Hematopoietic multipotent progenitor cell treated with erythropoietin and hydrocortisone succinate and interleukin-3 and kit ligand, for 15 days (in vitro differentiated cells): Measurements from ENCODE around the gene KCNH1.
"Not testable (repeated sequence)": the region's sequence is repeated elsewhere in the genome, so short reads cannot be mapped to it uniquely, and the experiment has no call there.

Experiments
- DNase-seq: peaks from one replicate; pipeline ENCODE4 v3.0.0-alpha.2; 2015; ENCODE audit warnings: low spot score

The KCNH1 gene

GRCh38 chr1:210684466-210685294 lies 449.3 kb downstream of the KCNH1 start:
- no peak for DNase-seq

- no peak for DNase-seq
Observed at GRCh38 chr1:210683403-210684047, 450.4 kb downstream of the KCNH1 start.

- no peak for DNase-seq
Observed at GRCh38 chr1:210681158-210681557, 452.8 kb downstream of the KCNH1 start.

GRCh38 chr1:210678306-210678705 lies 455.6 kb downstream of the KCNH1 start:
- DNase-seq, result no peak

- no peak for DNase-seq
Observed at GRCh38 chr1:210677533-210677932, 456.4 kb downstream of the KCNH1 start.

GRCh38 chr1:210676539-210676938 lies 457.4 kb downstream of the KCNH1 start:
- no peak for DNase-seq

GRCh38 chr1:210674151-210674550 lies 459.8 kb downstream of the KCNH1 start:
- no peak for DNase-seq

GRCh38 chr1:210669951-210670350 lies 464.0 kb downstream of the KCNH1 start:
- DNase-seq, result no peak

- no peak for DNase-seq
Observed at GRCh38 chr1:210663730-210664573, 470.0 kb downstream of the KCNH1 start.

- DNase-seq, result no peak
Observed at GRCh38 chr1:210662291-210663050, 471.5 kb downstream of the KCNH1 start.

- not testable (repeated sequence) for DNase-seq
Observed at GRCh38 chr1:210661520-210661919, 472.4 kb downstream of the KCNH1 start.

- DNase-seq, result no peak
Observed at GRCh38 chr1:210657806-210658205, 476.1 kb downstream of the KCNH1 start.

- no peak for DNase-seq
Observed at GRCh38 chr1:210655511-210655910, 478.4 kb downstream of the KCNH1 start.

- no peak for DNase-seq
Observed at GRCh38 chr1:210654176-210654981, 479.6 kb downstream of the KCNH1 start.

- DNase-seq, result no peak
Observed at GRCh38 chr1:210653771-210654170, 480.2 kb downstream of the KCNH1 start.

- no peak for DNase-seq
Observed at GRCh38 chr1:210652329-210652954, 481.5 kb downstream of the KCNH1 start.

GRCh38 chr1:210650403-210650802 lies 483.5 kb downstream of the KCNH1 start:
- no peak for DNase-seq

- DNase-seq, result no peak
Observed at GRCh38 chr1:210648588-210649269, 485.2 kb downstream of the KCNH1 start.

- DNase-seq, result no peak
Observed at GRCh38 chr1:210647406-210648333, 486.3 kb downstream of the KCNH1 start.
